GM19238 (cell line): ENCODE measurements around the gene SMYD3.

Experiments used
- DNase-seq: peaks from one replicate; pipeline ENCODE4 v3.0.0; 2011; ENCODE audit warnings: low spot score; ENCODE audit not compliant: insufficient read length

Gene SMYD3

DNA sequence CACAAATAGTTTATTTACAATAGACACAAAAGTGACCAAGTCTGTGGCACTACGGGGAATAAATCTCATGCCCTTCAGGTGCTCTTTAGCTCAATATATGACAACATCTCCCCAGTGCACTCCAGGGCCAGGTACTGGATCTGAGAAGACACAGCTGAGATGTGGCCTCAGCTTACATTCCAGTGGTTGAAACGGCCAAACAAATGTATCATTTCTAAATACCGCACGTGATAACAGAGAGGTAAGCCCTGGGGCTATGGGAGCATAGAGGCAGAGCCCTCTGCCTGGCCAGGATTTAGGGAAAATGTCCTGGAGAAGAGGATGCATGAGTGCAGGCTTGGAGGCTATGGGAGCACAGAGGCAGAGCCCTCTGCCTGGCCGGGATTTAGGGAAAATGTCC lies 630.5 kb downstream of the SMYD3 start:
- DNase-seq, result no peak

DNA sequence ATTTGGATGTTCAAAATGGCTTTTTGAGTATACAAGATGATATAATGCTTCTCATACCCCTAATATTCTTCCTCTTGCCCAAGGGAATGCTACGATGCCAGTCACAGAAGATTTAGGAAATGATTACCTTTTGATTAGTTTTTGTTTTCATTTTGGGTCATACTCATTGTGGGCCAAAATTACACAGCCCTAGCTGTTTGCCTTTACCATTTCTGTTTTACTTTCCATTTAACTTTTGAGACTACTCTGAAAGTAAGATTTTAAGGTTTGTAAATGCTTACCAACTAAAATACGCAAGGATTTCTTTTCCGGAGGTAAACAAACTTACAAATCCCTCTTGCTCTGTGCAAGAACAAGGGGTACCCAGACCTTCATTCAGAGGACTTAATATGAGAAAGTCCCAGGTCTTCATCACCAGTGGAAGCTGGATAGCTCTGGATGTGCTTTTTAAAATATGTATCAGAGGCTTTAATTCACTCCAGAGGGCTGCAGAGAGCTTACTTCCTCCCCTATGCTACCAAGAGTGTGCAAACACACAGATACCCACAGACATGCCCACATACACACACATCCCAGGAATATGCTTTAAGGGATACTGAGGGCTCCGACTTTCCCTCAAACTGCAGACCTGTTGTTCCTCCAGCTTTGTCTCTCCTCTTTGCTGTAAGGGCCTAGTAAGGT lies 631.4 kb downstream of the SMYD3 start:
- DNase-seq, result no peak

DNA sequence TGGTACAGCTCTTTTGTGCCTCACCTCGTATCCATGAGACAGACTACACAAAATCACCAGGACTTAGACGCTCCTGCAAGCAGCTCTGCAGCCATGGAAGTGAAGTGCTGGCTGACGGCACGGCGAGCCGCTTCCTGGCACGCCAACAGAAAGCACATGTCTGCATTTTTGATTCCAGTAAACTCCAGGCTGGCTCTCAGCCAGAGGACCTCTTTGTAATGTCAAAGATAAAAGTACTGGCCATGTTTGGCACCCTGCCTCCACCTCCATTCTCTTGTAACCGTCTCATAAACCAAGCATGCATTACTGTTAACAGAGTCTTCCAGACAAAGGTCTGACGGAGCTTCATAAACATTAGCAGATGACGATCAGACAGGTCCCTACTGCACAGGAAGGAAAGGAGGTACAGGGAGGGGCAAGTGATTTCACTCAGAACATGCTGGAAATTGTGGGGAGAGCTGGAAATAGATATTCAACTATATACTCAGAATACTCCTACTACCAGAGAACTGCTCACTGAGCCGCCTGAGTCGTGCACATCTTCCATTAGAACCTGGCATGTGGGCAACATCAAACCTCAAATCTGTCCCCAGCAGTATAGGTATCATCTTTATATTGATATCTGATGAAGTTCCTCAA lies 632.0 kb downstream of the SMYD3 start:
- DNase-seq, result no peak

DNA sequence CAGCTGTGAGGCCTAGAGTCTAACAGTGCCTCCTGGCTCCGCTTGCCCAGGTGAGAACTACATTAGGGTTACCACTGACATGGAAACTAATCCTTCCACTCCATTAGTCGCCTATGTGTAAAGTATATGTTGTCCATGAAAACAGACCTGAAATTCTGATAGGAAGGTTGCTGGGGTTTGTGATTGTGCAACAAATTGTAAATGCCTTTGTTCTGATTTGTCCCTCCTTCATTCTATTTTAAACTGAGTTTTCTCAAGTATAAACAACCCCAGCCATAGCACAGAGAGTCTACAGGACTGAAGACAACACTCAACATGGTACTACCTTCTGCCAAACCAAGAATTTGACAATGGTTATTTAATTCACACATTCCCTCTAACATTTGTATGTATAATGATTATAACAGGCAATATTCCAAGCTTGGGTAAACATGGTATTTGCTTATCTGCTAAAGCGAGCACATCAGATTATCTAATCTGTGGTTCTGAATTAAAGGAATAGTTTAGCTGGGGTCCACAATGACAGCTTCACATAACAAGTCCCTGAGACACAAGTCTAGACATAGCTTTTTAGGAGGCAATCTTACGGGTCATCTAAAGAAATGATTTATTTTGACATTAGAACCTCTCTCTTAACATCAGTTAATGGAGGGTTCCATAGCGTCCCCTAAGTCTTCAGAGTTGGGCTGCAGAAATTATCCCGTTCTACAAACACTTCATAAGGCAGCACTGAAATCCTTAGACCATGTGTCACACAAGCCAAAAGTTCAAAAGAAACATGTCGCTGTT lies 633.0 kb downstream of the SMYD3 start:
- no peak for DNase-seq

DNA sequence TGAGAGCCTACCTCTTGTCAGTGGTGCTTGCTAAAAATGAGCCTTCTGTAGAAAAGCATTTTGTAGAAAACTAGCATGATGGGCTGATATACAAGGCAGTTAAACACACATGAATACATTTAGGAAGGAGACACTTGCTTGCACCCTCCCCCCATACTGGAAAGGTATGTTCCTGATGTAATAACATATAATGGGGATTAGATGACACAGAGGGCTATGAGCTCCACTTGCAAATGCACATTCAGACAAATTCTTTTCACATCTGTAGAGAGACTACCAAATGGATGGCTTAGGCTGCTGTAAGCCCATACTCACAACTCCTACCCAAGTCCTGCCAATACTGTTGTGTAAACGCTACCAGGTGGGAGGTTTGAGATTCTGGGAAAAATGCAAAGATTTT lies 634.0 kb downstream of the SMYD3 start:
- no peak for DNase-seq

DNA sequence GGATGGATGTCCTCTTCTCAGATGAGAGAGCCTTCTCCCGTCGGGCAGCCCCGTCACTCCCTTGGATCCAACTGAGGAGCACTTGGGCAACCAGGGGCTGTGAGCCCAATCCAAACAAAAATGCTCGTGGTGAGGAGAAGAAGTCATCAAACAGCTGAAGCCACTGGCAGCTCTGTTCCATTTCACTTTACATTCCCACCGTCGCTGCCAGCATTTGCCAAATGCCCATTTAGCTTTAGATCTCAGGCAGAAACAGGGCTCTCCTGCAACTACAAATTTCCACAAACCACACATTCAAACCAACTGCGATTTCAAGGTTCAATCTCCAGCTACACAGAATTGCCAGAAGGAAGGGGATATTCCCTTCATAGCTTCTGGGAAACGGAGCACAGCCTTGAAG lies 634.6 kb downstream of the SMYD3 start:
- no peak for DNase-seq

DNA sequence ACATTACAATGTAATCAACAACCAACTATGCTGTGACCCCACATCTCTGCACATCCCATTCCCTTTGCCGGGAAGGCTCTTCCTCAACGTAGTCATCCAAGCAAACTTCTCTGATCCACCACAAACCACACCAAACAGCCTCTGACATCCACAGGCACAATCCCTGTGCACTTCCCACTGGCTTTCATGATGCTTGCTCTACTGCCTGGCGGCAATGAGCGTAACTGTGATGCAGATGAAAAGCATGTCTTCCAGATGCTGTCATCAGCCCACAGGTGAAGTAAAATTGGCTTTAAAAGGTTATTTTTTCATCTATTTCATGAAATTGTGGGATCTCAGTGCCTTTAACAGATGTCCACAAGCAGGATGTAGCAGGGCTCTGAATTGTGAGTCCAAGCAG lies 635.2 kb downstream of the SMYD3 start:
- DNase-seq, result no peak

DNA sequence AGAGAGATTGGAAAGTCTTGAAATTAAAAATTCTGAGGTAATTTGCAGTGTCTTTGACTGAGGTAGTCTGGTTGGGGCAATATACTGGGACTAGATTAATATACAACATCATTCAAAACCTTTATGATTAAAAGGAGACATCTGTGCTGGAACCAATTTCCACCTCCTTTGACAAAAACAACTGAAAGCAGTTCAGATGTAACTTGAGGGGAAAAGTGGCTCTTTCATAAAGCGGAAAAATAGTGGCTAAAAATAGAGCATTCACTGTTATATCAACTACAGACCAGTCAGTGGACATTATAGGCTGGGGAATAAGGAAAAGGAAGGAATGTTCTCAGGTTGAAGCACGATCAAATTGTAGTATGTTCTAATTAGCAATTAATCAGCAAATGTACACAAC lies 635.9 kb downstream of the SMYD3 start:
- no peak for DNase-seq

DNA sequence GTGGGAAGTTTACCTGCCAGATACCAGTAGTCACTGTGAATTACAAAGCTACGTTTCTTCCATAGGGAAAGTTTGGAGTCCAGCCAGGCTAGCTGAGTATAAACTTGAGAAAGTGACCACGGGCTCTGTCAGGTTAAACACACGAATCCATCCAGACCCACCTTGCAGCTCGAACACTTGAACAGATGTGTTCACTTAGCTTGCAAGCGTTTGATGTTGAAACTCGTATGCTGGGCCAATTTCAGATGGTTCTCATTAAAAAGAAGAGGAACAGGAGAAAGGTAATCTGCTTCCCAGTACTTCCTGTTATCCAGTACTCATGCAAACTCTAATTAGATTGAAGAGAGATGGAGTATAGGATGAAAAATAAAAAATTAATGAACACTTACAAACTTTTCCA lies 636.4 kb downstream of the SMYD3 start:
- DNase-seq, result no peak

DNA sequence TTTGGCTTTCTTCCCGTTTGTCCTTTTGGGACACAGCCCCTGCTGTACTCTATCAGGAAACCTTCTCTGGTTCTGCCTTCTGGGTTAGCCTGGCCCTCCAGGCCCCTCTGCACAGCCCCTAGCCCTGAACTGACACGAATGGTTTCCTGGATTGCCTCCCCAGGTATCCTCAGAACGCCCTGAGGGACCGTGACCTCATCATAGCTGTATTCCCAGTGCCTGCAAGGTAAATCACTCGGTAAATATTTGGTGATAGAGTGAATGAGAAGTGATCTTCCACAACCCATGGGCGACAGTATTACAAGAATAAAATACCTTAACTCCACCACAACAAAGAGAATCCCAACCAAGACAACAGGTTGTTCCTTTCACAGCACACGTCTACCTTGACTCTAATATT lies 637.2 kb downstream of the SMYD3 start:
- DNase-seq, result no peak

DNA sequence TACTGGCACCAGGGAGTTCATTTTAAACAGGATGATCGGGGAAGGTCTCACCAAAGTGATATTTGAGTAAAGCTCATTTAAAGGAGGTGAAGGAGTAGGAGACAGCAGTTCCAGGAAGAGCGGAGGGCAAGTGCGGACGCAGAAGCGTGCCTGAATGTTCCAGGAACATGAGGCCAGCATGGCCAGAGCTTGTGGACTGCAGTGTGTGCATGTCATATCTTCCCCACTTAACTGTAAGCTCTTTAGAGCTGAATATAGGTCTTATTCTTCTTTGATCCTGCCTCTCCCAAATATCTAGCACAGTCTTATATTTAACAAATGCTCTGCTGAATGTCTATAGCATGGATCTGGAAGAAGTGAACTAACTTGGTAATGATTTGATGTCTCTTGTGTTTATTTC lies 639.3 kb downstream of the SMYD3 start:
- no peak for DNase-seq

DNA sequence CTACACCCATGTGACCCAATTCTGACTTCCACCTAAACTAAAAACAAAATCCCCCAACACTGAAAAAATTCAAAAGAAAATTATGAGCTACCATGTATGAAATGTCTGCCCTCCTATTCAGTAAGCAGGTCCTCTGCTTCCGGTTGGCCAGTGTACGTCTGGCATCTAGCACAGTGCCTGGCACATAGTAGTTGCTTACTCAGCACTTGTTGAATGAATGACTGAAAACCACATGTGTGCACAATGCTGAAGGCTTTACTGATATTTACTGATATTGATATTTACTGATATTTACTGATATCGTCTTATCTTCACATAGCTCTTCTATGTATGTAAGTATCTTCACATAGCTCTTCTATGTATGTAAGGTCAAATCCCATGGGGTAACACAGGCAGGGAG lies 642.2 kb downstream of the SMYD3 start:
- no peak for DNase-seq

DNA sequence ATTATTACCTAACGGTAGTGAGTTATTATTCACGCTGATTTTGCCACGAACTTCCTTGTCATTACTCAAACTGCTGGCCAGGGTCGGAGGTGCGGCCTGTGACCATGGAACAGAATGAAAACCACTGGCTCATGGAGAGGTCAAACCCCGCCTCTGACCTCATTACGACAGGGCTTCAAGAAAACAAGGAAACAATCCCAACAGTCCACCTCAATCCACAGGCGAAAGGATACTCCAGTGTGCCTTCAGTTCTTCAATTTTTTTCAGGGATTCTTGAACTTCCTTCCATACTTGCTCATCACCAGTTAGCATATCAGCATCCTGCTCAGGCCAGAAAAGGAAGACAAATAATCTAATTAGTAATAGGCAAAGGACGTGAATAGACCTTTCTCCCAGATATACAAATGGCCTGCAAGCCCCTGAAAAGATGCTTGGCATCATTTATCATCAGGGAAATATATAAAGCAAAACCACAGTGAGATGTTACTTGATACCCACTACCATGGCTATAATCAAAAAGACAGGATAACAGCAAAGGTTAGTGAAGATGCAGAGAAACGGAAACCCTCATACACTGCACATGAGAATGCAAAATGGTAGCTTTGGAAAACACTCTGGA lies 643.4 kb downstream of the SMYD3 start:
- DNase-seq, result no peak

DNA sequence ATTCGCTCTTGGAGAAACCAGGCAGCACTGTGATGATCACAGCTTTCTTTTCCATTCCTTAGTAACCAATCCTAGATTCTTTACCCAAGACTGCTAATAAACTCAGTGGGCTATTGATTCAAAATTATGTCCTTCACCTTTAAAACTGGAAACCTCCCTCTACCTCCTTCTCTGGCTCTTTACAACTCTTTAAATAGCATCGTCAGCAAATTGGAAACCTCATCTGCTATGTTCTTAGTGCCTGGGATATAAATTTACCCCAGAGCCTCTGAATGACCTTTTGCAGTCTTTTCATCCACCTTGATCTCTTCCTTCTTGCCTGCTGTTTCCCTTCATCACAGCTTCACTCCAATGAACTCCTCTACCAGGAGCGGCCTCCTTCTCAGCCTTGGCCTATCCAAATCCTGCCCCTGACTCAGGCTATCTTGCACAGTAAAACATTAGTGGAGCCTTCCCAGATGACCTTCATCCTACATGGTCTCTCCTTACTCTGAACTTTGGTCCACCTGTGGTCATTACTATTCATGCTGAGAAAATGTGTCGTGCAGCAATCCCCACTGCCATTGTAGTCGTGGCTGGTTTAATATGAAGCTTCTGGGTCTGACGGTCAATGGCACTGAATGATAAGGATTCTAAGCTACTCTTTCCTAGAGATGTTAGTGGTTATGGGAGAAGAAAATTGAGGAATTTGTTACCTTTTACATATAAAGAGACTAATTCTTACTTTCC lies 644.1 kb downstream of the SMYD3 start:
- no peak for DNase-seq

DNA sequence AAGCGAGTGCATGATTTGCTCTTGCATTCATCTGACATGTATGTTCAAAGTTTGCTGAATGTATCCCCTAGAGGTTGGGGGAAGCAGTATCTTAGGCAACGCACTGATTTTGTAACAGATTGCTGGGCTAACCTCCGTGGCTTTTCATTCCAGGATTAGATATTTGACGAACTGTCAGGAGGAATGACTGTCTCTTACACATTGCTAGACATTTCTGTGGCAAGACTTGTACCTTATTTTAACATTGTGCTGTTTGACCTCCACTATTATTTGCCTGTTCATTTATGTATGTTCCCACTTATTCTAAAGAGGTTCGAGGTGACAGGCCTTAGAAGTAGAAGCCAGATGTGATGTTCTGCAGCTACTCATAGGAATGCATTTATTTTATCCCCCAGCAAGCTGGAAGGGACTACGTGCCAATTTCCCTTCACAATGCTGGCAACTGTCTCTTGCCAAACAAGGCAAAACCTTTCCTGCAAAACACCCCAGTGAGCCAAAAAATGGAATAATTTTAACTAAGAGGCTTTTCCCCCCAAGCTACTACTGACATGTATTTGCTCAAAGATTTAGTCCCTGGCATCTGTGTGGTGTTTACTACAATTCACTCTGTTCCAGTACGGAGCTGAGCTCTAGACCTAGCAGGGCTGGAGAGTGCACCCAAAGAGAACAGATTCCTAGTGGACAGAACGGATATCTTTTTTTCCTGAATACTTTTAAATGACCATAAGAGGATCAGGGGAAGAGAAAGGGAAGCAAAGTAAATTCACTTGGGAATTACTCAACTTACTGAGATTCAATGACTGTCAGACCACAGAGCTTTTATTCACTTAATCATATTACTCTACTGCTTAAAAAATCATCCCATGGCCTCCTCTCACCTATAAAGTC lies 646.2 kb downstream of the SMYD3 start:
- DNase-seq, result no peak

DNA sequence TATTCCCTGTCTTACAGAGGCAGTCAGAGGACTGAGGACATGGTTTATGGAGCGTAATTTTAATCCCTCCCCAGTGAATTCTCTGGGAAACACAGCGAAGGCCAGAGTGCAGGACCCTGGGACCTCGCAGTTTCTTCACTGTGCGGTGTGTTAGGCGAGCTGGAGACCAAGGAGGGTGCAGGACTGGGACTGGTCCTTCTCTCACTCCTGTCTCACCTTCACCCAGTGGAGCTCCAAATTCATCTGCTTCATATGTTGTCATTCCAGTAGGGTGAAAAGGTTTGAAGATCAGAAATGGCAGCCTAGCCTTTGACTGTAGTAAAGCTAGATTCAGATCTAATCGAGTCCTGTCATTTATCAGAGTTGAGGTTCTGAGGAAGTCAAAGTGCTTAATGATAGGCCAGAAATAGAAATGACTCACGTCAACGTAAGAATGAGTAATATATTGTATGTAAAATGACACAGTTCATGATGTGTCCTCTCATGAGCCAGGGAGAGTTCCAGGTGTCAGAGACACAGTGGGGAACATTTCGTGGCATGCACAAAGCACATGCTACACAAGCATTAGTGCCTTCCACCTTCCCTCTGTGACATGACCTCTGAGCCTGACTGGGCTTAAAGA lies 647.5 kb downstream of the SMYD3 start:
- no peak for DNase-seq

DNA sequence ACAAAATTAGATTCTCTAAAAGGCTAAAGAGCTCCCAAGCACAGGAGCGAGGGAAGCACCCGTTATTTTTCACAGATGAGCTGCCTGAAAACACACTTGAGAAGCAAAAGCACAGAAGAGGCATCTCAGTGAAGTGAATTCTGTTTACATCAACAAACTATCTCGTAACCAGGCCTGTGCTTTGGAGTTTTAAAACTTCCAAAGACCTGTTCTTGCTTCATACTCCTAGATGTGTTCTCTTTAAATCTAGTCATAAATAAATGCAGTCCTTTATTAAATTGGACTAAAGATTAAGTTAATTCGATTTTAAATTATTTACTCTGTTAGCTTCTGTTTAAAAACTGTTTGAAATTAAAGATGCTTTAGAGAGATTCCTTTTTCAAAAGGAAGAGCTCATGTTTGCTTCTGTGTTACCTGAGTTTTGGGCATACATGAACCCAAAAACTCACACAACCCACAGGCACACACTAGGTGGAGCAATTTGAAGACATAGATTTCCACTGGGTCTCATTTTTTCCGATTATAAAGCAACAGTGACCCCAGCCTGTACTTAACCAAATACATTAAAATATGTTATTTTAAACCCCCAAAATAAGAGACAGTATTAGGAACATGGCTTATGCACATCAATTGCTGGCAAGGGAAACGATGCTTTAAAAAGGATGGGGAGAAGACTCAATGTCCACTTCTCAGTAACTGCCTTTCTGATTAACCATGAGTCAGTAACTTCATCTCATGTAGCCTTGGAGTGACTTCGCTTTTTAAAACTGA lies 648.2 kb downstream of the SMYD3 start:
- no peak for DNase-seq

DNA sequence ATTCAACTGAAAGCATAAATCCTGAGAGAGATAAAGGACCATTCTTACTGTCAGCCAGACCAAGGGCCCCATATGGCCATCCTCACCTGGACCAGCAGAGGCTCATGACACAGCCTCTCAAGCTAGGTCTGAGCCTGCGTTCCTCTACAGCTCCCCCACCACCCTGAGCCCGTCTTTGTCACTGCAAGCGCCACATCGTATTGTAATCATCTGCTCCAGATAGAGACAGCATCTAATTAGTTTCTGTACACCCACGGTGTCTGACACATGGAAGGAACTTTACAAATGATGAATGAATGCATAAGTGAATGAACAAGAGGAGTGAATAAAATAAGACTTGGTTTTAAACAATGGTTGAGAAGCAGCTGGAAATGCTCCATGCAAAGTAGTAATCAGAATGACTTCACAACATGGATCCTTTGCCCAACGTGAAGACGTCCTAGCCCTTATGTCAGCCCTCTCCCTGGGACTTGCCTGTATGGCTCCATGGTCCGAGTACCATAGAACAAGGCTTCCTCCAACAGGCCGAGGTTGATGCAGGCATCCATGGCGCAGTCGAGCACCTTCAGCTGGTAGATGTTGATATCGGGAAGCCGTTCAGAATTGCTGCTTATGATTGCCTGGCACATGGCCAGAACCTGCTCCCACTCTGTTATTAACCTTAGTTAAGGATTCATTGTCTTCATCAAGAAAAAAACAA lies 648.9 kb downstream of the SMYD3 start:
- DNase-seq, result no peak
